Measurements from ENCODE around the gene CTIF.

- TF ChIP-seq CTCF (IDR thresholded peaks at IDR 0.05), result no peak
- TF ChIP-seq POLR2A (IDR thresholded peaks at IDR 0.05), result no peak
- TF ChIP-seq POLR2AphosphoS5 (IDR thresholded peaks at IDR 0.05; ENCODE audit: insufficient read depth in 1 of 2, low read depth in 1 of 2), result no peak
These were observed 219.1 kb downstream of the CTIF start for GRCh38 chr18:48757906-48758305.
